HAP-1 (cell line): ENCODE measurements around the gene ANKRD66.

Experiments
- DNase-seq, 2 experiments: peaks; one replicate each; pipeline ENCODE4 v3.0.0-alpha.2; 2016 to 2020; ENCODE audit warnings: low spot score in 2 of 2
- H3K27me3 ChIP-seq: fragments of 250-450 bp; sonication (Bioruptor Pico); 2 replicates; pipeline ENCODE4 v1.5.1; 2020; ENCODE audit warnings: low read depth, mild to moderate bottlenecking, moderate library complexity
- H3K36me3 ChIP-seq: fragments of 250-450 bp; sonication (Bioruptor Pico); replicated peaks from 2 replicates; pipeline ENCODE4 v1.5.1; 2020; ENCODE audit warnings: mild to moderate bottlenecking
- H3K4me1 ChIP-seq: fragments of 250-450 bp; sonication (Bioruptor Pico); 2 replicates; pipeline ENCODE4 v1.5.1; 2020; ENCODE audit warnings: mild to moderate bottlenecking
- H3K4me3 ChIP-seq: fragments of 250-450 bp; sonication (Bioruptor Pico); 2 replicates; pipeline ENCODE4 v1.5.1; 2020; ENCODE audit warnings: mild to moderate bottlenecking, moderate library complexity
- H3K9me3 ChIP-seq: fragments of 250-450 bp; sonication (Bioruptor Pico); 2 replicates; pipeline ENCODE4 v1.5.1; 2020; ENCODE audit warnings: mild to moderate bottlenecking, moderate library complexity
- in situ Hi-C: fragments of 300-500 bp; cut with MboI; formaldehyde crosslinking; loops from 3 replicates; pipeline ENCODE4 v1.14.3; 2020; ENCODE audit warnings: low sequenced_read_pairs, inconsistent platforms, mixed read lengths

ANKRD66 gene

DNA sequence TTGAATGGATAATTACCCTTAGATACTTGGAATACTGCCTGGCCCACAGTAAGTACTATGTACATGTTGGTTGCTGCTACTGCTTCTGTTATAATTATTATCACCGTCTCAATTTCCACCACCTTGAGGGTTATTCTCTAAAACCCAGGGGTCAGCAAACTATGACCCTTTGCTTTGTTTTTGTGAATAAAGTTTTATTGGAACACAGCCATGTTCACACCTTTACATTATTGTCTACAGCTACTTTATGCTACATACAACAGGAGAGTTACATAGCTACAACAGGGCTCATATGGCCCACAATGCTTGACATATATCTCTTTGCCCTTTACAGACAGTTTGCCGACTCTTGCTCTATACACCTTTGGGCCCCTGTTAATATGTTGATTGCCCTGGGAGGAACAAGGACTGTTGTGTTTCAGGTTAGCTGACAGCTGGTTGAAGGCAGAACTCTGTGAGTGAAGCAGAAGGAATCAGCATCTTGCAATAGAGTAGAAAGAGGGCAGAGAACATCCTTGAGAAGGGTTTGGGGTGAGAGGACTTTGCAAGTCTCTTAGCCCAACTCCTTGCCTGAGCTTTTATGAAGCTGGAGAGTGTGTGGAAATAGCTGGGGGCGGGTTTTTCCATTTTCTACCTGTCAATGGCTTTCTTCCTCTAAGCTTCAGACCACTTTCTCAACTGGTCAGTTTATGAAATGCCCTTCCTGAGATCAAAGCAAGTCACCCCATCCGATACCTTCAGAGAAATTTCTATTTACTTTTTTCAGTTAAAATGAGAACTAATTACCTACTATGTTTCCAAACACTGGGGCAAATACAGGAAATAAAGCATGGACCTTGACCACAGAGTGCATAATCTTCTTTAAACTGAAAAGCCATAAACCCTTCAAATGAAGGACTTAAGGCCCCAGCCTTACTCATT lies 43.0 kb downstream of the ANKRD66 start:
- no peaks in the 10 kb centered on the region for H3K4me1 ChIP-seq
- no peak for DNase-seq
- no peaks in the 10 kb centered on the region for H3K27me3 ChIP-seq
- H3K36me3 ChIP-seq: no peaks in the 10 kb centered on the region
- H3K4me3 ChIP-seq: no peak overlapping the region
- in situ Hi-C loops: no loop called here
- no peaks in the 10 kb centered on the region for H3K9me3 ChIP-seq

DNA sequence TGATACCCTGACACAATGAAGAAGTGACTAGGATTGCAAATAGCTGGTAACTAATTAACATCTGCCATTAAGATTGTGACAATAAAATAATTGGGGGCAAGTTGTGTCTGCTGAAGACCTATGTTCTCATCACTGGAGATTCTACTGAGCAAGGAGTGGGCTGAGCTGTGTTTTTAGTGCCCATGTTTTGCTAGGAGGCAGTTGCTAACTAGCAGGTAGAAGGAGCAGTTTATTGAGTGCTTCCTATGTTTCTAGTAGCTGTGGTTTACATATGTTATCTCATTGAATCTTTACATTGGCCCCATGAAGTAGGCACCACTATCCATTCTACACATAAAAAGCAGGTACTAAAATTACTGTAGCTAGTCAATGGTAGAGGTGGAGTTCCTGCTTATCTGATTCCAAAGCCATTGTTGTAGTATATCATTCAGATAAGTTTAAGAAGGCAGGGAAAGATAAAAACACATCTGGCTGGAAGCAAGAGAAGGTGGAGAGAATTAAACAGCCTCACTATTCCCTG lies 43.7 kb downstream of the ANKRD66 start:
- no peaks in the 10 kb centered on the region for H3K36me3 ChIP-seq
- H3K27me3 ChIP-seq: no peaks in the 10 kb centered on the region
- in situ Hi-C loops: no loop called here
- no peaks in the 10 kb centered on the region for H3K9me3 ChIP-seq
- DNase-seq: no peak
- H3K4me1 ChIP-seq: no peaks in the 10 kb centered on the region
- no peak overlapping the region for H3K4me3 ChIP-seq

DNA sequence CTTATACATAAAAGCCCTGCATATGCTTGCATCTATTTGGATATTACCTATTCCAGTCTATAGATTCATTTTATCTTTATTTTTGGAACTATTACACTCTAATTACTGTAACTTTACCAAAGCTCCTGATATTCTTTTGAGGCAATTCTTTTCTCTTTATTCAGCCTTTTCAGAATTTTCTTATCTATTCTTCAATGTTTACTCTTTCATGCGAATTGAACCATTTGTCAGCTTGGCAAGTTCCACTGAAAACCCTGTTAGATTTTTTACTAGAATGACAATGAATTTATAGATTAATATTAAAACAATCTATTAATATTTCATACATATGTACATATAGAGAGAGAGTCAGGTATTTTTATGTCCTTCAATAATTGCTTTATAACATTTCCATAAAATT lies 45.9 kb downstream of the ANKRD66 start:
- DNase-seq: no peak
- no peak overlapping the region for H3K4me3 ChIP-seq
- in situ Hi-C loops: no loop called here
- H3K4me1 ChIP-seq: no peaks in the 10 kb centered on the region
- H3K9me3 ChIP-seq: no peaks in the 10 kb centered on the region
- no peaks in the 10 kb centered on the region for H3K36me3 ChIP-seq
- no peaks in the 10 kb centered on the region for H3K27me3 ChIP-seq

DNA sequence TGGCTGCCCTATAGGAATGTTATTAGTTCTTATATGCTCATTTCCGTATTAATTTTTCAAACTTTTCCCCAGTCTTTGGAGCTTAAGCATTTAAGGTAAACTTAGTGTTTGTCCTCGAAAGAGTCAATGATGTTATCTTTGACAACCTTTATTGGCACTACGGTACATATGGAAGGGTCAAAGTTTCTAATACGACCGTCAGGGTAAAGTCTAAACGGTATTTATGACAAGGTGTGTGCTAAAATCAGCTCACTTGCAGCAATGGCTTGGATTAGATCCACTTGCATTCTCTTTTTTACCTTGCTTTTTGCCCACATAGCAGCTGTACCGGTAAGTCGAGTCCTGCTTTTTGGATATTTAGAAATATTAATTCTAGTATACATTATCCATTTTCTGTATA lies 46.4 kb downstream of the ANKRD66 start, which contains the start of gene MEP1A:
TSS of gene MEP1A (plus strand) at position 252 of the 400 bp plus-strand sequence. CDS start at position 262, 10 bp downstream.
- H3K36me3 ChIP-seq: no peaks in the 10 kb centered on the region
- no peak within 1 kb of the TSS for H3K4me3 ChIP-seq
- in situ Hi-C loops: no loop called here
- no peak for DNase-seq
- no peaks in the 10 kb centered on the region for H3K27me3 ChIP-seq
- no peaks in the 10 kb centered on the region for H3K9me3 ChIP-seq
- no peaks in the 10 kb centered on the region for H3K4me1 ChIP-seq

DNA sequence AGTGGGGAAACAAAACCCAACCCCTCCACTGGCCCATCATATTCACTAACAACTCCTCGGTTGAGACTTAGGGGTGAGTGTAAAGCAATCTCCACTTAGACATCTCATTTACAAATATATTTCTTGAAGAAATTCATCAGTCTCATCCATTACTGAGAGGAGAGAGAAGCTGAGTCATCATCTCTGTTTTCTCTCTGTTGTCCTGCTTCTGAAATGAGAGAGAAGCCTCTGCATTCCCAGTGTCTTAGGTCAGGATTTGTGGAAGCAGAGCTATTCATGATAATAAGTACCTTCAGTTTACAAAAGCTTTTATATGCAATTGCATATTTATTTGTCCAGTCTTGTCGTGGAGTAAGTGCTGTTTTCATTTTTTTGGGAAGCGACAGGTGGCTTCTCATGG lies 47.3 kb downstream of the ANKRD66 start:
- in situ Hi-C loops: no loop called here
- Histone ChIP-seq H3K4me1 (no peaks in the 10 kb centered on the region), H3K27me3 (no peaks in the 10 kb centered on the region), H3K9me3 (no peaks in the 10 kb centered on the region), H3K4me3 (no peak overlapping the region), H3K36me3 (no peaks in the 10 kb centered on the region)
- no peak for DNase-seq

DNA sequence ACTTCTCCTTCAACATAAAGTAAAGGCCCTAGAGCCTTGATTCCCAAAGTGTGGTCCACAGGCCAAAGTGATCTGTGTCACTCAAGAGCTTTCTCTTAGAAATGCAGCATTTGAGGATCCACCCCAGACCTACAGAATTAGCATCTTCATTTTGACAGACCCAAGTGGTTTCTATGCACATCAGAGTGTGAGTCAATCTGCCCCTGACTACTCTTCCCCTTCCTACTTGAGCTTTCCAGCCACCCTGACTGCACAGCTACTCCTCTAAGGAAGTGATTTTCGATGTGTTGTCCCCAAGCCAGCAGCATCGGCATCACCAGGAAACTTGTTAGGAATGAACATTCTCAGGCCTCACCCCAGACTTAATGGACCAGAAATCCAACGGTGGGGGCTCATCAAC lies 49.1 kb downstream of the ANKRD66 start:
- H3K36me3 ChIP-seq: no peaks in the 10 kb centered on the region
- no peaks in the 10 kb centered on the region for H3K4me1 ChIP-seq
- in situ Hi-C loops: no loop called here
- no peak for DNase-seq
- no peaks in the 10 kb centered on the region for H3K27me3 ChIP-seq
- H3K9me3 ChIP-seq: no peaks in the 10 kb centered on the region
- no peak overlapping the region for H3K4me3 ChIP-seq

DNA sequence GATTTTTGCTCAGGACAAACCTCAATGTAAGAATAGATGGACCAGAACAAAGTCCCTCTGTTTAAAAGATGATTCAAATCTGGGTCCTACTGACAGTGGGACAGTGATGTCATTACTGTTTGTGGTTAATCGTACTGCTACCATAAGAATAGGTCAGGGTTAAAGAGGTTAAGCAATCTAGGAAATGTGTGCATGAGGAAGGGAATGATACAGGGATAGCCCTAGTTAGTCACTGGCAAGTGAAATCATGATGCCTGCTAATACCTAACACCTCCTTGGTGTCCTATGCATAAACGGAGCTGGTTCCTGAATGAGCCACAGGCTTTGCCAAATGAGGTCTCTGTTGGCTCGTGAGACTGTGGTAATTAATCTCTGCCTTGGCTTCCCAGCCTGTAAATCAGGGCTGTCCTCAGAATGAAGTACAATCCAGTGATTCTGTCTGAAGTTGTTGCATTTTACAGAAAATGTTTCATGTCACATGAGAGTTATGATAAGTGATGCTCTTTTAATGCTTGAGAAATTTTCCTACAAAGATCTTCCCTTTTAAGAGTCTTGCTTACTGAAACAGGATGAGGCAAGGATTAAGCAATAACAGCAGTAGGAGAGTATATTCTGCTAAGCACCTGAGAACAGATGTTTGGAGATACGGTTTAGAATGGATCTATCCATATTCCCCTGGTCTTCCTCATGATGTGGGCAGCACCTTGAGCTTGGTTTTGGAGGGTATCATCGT lies 50.3 kb downstream of the ANKRD66 start:
- Histone ChIP-seq H3K4me1 (no peaks in the 10 kb centered on the region), H3K27me3 (no peaks in the 10 kb centered on the region), H3K9me3 (no peaks in the 10 kb centered on the region), H3K36me3 (no peaks in the 10 kb centered on the region), H3K4me3 (no peak overlapping the region)
- in situ Hi-C loops: no loop called here
- DNase-seq: no peak

DNA sequence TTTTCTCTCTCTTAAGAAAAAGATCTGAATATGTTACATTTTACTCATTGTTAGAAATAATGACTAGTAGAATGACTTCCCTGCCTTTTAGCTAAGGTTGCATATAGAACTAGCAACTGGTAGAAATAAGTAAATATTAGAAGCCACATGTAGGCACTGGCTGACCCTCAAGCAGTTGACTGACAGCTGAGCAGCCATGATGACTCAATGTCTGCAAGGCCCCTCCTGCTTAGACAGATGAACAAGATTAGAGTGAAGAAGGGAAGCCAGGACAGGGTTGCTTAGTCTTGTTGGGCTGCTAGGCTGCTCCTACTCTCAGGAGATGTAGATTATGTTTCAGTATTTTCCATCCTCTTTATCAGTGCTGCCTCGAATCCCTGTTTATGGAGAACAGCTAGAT lies 52.9 kb downstream of the ANKRD66 start:
- H3K27me3 ChIP-seq: no peaks in the 10 kb centered on the region
- no peak for DNase-seq
- no peaks in the 10 kb centered on the region for H3K9me3 ChIP-seq
- no peaks in the 10 kb centered on the region for H3K4me1 ChIP-seq
- in situ Hi-C loops: no loop called here
- no peaks in the 10 kb centered on the region for H3K36me3 ChIP-seq
- H3K4me3 ChIP-seq: no peak overlapping the region

DNA sequence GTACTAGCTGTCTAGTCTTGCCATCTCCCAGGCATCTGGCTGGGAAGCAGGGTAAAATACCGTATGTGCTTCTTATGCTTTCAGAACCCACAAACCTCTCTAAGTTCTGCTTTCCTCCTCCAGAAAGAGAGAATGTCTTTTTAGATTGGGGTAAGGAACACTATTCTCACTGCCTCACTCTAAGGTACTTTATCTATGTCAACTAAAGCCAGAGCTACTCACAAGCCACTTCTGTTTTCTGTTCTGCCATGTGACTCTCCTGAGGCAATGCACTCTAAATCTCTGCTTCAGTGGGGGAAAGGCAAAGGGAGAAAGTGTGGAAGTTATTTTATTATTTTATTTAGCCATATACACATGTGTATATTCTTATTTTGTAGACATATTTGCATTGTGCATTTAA lies 62.1 kb downstream of the ANKRD66 start:
- Histone ChIP-seq H3K36me3 (no peaks in the 10 kb centered on the region), H3K9me3 (no peaks in the 10 kb centered on the region), H3K4me3 (no peak overlapping the region), H3K27me3 (no peaks in the 10 kb centered on the region), H3K4me1 (no peaks in the 10 kb centered on the region)
- no peak for DNase-seq
- in situ Hi-C loops: no loop called here
